ENCODE data around the gene ELF1. TPM values are rescaled to one million over a fixed set of nuclear protein-coding genes. Genes with fewer than 3 reads are reported as not detected.
"Not testable (repeated sequence)": the region's sequence is repeated elsewhere in the genome, so short reads cannot be mapped to it uniquely, and the experiment has no call there.

ELF1 gene
- total and polyA plus RNA-seq, 2 experiments from 2014 or later = 7.0 to 12.7 TPM

GRCh38 chr13:40929883-40930282, 89.2 kb downstream of the ELF1 start:
- H3K4me3 Mint-ChIP-seq; H3K27me3 Mint-ChIP-seq (ENCODE audit: insufficient read depth, low read depth, poor library complexity); H3K27me3 ChIP-seq (ENCODE audit: insufficient read depth); ATAC-seq; H3F3A ChIP-seq (replicated peaks; ENCODE audit: low read depth); DNase-seq (ENCODE audit: low spot score); H3K27ac ChIP-seq (ENCODE audit: low read depth); H3K9me2 ChIP-seq (ENCODE audit: insufficient read depth); H4K20me1 ChIP-seq (replicated peaks; ENCODE audit: insufficient read depth); H3K36me3 ChIP-seq (ENCODE audit: insufficient read depth); H3K9me3 Mint-ChIP-seq; H3K4me1 ChIP-seq (ENCODE audit: insufficient read depth); H3K36me3 Mint-ChIP-seq (ENCODE audit: low read depth); H3K79me2 ChIP-seq (replicated peaks; ENCODE audit: insufficient read depth); H3K4me2 ChIP-seq; H3K4me3 ChIP-seq; H3K27ac Mint-ChIP-seq; H2AFZ ChIP-seq: not testable (repeated sequence)
- H3K4me1 Mint-ChIP-seq = peaks cover 12% of the 10 kb centered on the region; the same call in 2 of the 3 replicates

GRCh38 chr13:40928980-40929379, 90.1 kb downstream of the ELF1 start:
- TF ChIP-seq ETS1 (IDR thresholded peaks at IDR 0.05) (no peak), EZH2 (IDR thresholded peaks at IDR 0.05; ENCODE audit: low read depth, unreplicated experiment) (no peak), POLR2AphosphoS5 (IDR thresholded peaks at IDR 0.05; ENCODE audit: low read depth) (no peak), REST (IDR thresholded peaks at IDR 0.05; ENCODE audit: unreplicated experiment) (no peak), EZH2phosphoT487 (IDR thresholded peaks at IDR 0.05; ENCODE audit: unreplicated experiment) (no peak), ZNF331 (CRISPR knock-in tag; IDR thresholded peaks at IDR 0.05; ENCODE audit: low read depth) (no peak)
- no peak overlapping the region for H3K4me2 ChIP-seq
- no peaks in the 10 kb centered on the region for H4K20me1 ChIP-seq (replicated peaks; ENCODE audit: insufficient read depth)
- H3K79me2 ChIP-seq (replicated peaks; ENCODE audit: insufficient read depth) = no peaks in the 10 kb centered on the region
- Mint-ChIP-seq H3K9me3 (no peaks in the 10 kb centered on the region), H3K4me1 (peaks cover 12% of the 10 kb centered on the region; the same call in 2 of the 3 replicates), H3K36me3 (ENCODE audit: low read depth) (no peaks in the 10 kb centered on the region), H3K27ac (no peak overlapping the region), H3K4me3 (no peak overlapping the region), H3K27me3 (ENCODE audit: insufficient read depth, low read depth, poor library complexity) (peaks cover 8% of the 10 kb centered on the region)
- DNase-seq (ENCODE audit: low spot score) = no peak
- no peak overlapping the region for H3K4me3 ChIP-seq
- no peak overlapping the region for H2AFZ ChIP-seq
- ATAC-seq = no peak
- no peak overlapping the region for H3K27ac ChIP-seq (ENCODE audit: low read depth)
- peaks cover 7% of the 10 kb centered on the region; the same call in 1 of the 2 replicates for H3K4me1 ChIP-seq (ENCODE audit: insufficient read depth)
- no peaks in the 10 kb centered on the region for H3K27me3 ChIP-seq (ENCODE audit: insufficient read depth)
- no peaks in the 10 kb centered on the region for H3F3A ChIP-seq (replicated peaks; ENCODE audit: low read depth)
- H3K9me2 ChIP-seq (ENCODE audit: insufficient read depth) = no peaks in the 10 kb centered on the region
- H3K36me3 ChIP-seq (ENCODE audit: insufficient read depth) = no peaks in the 10 kb centered on the region
